Metanephros (tissue), 1 donor: ENCODE data around the gene IPO13. TPM values are rescaled to one million over a fixed set of nuclear protein-coding genes. Genes with fewer than 3 reads are reported as not detected.

Experiments used
- total RNA-seq: library from RNA; depleted of rRNA; stranded (reverse); fragments of >200 nt; gene quantifications from one replicate; pipeline ENCODE4 v1.2.3, GENCODE V29; 2014

IPO13 gene, protein sequence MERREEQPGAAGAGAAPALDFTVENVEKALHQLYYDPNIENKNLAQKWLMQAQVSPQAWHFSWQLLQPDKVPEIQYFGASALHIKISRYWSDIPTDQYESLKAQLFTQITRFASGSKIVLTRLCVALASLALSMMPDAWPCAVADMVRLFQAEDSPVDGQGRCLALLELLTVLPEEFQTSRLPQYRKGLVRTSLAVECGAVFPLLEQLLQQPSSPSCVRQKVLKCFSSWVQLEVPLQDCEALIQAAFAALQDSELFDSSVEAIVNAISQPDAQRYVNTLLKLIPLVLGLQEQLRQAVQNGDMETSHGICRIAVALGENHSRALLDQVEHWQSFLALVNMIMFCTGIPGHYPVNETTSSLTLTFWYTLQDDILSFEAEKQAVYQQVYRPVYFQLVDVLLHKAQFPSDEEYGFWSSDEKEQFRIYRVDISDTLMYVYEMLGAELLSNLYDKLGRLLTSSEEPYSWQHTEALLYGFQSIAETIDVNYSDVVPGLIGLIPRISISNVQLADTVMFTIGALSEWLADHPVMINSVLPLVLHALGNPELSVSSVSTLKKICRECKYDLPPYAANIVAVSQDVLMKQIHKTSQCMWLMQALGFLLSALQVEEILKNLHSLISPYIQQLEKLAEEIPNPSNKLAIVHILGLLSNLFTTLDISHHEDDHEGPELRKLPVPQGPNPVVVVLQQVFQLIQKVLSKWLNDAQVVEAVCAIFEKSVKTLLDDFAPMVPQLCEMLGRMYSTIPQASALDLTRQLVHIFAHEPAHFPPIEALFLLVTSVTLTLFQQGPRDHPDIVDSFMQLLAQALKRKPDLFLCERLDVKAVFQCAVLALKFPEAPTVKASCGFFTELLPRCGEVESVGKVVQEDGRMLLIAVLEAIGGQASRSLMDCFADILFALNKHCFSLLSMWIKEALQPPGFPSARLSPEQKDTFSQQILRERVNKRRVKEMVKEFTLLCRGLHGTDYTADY
- 27.8 TPM for total RNA-seq

GRCh38 chr1:43946236-43947060 lies at the start of gene IPO13:
Gene IPO13 (plus strand): TSS chr1:43946950. CDS start chr1:43947601, 651 bp downstream.

GRCh38 chr1:43933386-43934100 lies 13.2 kb upstream of the IPO13 start, which contains the start of gene ARTN:
Gene ARTN (plus strand): TSS chr1:43933801. CDS start chr1:43935657, 1,856 bp downstream.

DNA sequence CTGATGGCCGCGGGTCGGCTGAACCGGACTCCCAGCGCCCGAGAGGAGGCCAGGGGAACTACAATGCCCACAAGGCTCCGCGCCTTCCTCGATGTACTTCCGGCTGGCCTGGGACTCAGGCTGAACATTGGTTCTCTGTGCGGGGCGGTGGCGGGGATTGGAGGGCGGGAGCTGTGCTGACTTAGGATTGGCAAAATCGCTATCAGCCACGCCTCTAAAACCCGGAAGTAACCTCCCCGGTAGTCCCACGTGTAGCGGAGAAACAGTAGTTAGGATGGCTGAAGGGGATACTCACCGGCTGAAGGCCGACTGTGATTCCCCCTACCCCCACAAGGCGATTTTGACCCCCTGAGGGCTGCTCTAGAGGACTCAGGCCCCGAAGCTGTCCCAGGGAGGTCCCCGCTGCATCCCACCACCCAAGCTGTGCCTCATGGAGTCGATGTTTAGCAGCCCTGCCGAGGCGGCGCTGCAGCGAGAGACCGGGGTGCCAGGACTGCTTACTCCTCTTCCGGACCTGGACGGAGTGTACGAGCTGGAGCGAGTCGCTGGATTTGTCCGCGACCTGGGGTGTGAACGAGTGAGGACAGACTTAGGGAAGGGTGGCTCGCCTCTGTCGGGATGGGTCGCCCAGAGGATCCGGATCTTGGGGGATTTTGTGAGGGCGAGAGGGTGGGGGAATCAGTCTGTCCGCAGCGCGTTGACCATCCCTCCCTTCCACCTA lies 23.2 kb downstream of the IPO13 start, which contains the start of gene DPH2:
TSS of gene DPH2 (plus strand) at position 265 of the 721 bp plus-strand sequence. CDS start at position 431, 166 bp downstream.

GRCh38 chr1:43974443-43975248 lies 27.9 kb downstream of the IPO13 start, which contains the start of gene ATP6V0B:
Gene ATP6V0B (plus strand): TSS chr1:43974960. CDS start chr1:43975041, 81 bp downstream.

GRCh38 chr1:43978551-43979260 lies 32.0 kb downstream of the IPO13 start, which contains the start of gene B4GALT2:
Gene B4GALT2 (plus strand): TSS chr1:43979210. CDS start chr1:43981161, 1,951 bp downstream.

GRCh38 chr1:43991476-43992231 lies 44.9 kb downstream of the IPO13 start, which contains the start of gene CCDC24:
Gene CCDC24 (plus strand): TSS chr1:43991599. CDS start chr1:43991879, 280 bp downstream.

Other genes with a start within 250 kb of the IPO13 start
- gene ST3GAL3, start 239.4 kb upstream of the IPO13 start, total RNA-seq = 30.9 TPM
- gene ARTN, start 13.1 kb upstream of the IPO13 start, total RNA-seq = 2.7 TPM
- 24.5 TPM for gene DPH2, start 23.1 kb downstream of the IPO13 start, total RNA-seq
- 93.0 TPM for gene ATP6V0B, start 28.0 kb downstream of the IPO13 start, total RNA-seq
- 24.7 TPM for gene B4GALT2, start 32.3 kb downstream of the IPO13 start, total RNA-seq
- 12.5 TPM for gene CCDC24, start 44.6 kb downstream of the IPO13 start, total RNA-seq
- 5.4 TPM for gene SLC6A9, start 84.5 kb downstream of the IPO13 start, total RNA-seq
- not detected for gene KLF17, start 171.9 kb downstream of the IPO13 start, total RNA-seq
- not detected for gene KLF18, start 194.7 kb downstream of the IPO13 start, total RNA-seq